ENCODE data around the gene VCX2. TPM values are rescaled to one million over a fixed set of nuclear protein-coding genes. Genes with fewer than 3 reads are reported as not detected.
"Not testable (repeated sequence)": the region's sequence is repeated elsewhere in the genome, so short reads cannot be mapped to it uniquely, and the experiment has no call there.

The VCX2 gene
- total RNA-seq, 1 donor from 2014 or later: not detected

DNA sequence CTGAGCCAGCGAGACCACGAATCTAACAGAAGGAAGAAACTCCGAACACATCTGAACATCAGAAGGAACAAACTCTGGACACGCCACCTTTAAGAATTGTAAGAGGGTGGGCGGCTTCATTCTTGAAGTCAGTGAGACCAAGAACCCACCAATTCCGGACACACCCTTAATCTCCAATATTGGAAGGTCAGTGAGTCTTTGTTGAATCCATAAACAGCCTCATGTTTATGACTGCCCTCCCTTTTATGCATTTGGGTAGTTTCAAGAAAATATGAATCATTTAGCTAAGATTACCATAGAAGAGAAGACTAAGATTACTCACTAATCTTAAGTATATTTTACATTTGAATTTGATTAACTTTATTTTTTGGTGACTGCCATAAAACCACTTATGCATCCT, 48.5 kb downstream of the VCX2 start:
- no peak for DNase-seq (ENCODE audit: low read depth)

GRCh38 chrX:8121391-8121790, 49.7 kb downstream of the VCX2 start:
- DNase-seq (ENCODE audit: low read depth): not testable (repeated sequence)

MicroRNAs encoded within 50 kb of the gene (microRNA counts, 767-probe panel; counts per million panel counts)
- not detected for microRNA hsa-miR-651

Small RNA genes lying within 50 kb of the gene (microRNA-seq; reads per million reads assigned to microRNA genes)
- gene MIR651: not detected

Other genes with a start within 250 kb of the VCX2 start
- not detected in 2 replicates for gene PNPLA4, start 243.9 kb downstream of the VCX2 start, total RNA-seq

Measured in myocyte (in vitro differentiated cells).